Thyroid gland (tissue), 4 donors: ENCODE data around the gene HAVCR1. TPM values are rescaled to one million over a fixed set of nuclear protein-coding genes. Genes with fewer than 3 reads are reported as not detected.
"Not testable (repeated sequence)": the region's sequence is repeated elsewhere in the genome, so short reads cannot be mapped to it uniquely, and the experiment has no call there.

Source experiments
- DNase-seq, 2 donors: peaks; one replicate each; pipeline ENCODE4 v3.0.0-alpha.2; 2019
- H3K27ac ChIP-seq, 3 donors: fragments of 200-600 bp; sonication (generic); 1 replicate in 2 of 3; 2 replicates in 1 of 3; pipeline ENCODE4 v1.5.1; 2016 to 2019; ENCODE audit warnings: mild to moderate bottlenecking in 1 of 3, moderate library complexity in 1 of 3
- H3K27me3 ChIP-seq: fragments of 200-600 bp; sonication (generic); one replicate; pipeline ENCODE4 v1.5.1; 2019
- H3K36me3 ChIP-seq, 2 donors: fragments of 200-600 bp; sonication (generic); one replicate each; pipeline ENCODE4 v1.5.1; 2016 to 2019
- H3K4me1 ChIP-seq, 2 donors: fragments of 200-600 bp; sonication (generic); one replicate each; pipeline ENCODE4 v1.5.1; 2017 to 2019
- H3K4me3 ChIP-seq, 3 donors: fragments of 200-600 bp; sonication (generic); replicated peaks in 1 of 3; 1 replicate in 2 of 3; 2 replicates in 1 of 3; pipeline ENCODE4 v1.5.1; 2016; ENCODE audit warnings: mild to moderate bottlenecking in 1 of 3
- H3K9me3 ChIP-seq: fragments of 200-600 bp; sonication (generic); one replicate; pipeline ENCODE4 v1.5.1; 2017
- CTCF ChIP-seq, 6 experiments: fragments of 200-600 bp in 3 of 6; fragments of 450-650 bp in 3 of 6; sonication (generic) in 3 of 6; IDR thresholded peaks; one replicate each; pipeline ENCODE4 v1.5.1; 2016 to 2019; ENCODE audit warnings: antibody characterized with exemption in 6 of 6, mild to moderate bottlenecking in 2 of 6, inconsistent platforms in 1 of 6, moderate library complexity in 1 of 6
- POLR2A ChIP-seq, 2 donors: fragments of 450-650 bp; IDR thresholded peaks; one replicate each; pipeline ENCODE4 v1.6.1; 2017; ENCODE audit warnings: antibody characterized with exemption in 2 of 2, mild to moderate bottlenecking in 2 of 2, moderate library complexity in 1 of 2
- WGBS, 2 donors: methylation state at CpG; one replicate each; pipeline ENCODE4 v1.1.5; 2017; 5-methylcytosine and 5-hydroxymethylcytosine counted together
- intact Hi-C: fragments of 100-400 bp; cut with DNase I; formaldehyde crosslinking; loops from one replicate; pipeline ENCODE4 v1.15.1; 2023
- total RNA-seq, 4 donors: library from RNA; depleted of rRNA; stranded (reverse); fragments of >200 nt; gene quantifications; one replicate each; pipeline ENCODE4 v1.2.3, GENCODE V29; 2016

Gene HAVCR1
- total RNA-seq, 4 donors from 2014 or later = 0.40 TPM; not detected in 3

- Histone ChIP-seq H3K27me3 (no peaks in the 10 kb centered on the region), H3K4me1 (no peaks in the 10 kb centered on the region), H3K9me3 (no peaks in the 10 kb centered on the region), H3K36me3 (no peaks in the 10 kb centered on the region), H3K27ac (no peak overlapping the region), H3K4me3 (no peak overlapping the region)
- no peak for TF ChIP-seq CTCF (IDR thresholded peaks at IDR 0.05)
- TF ChIP-seq POLR2A (IDR thresholded peaks at IDR 0.05) = no peak
- WGBS, 2 donors = 68 to 79% methylated on average over 4 of the region's 4 CpGs
- peak in 1 of 2 donors; percentile 33 for DNase-seq
- intact Hi-C loops = no loop called here
Observed at GRCh38 chr5:157020511-157021222, 38.2 kb downstream of the HAVCR1 start.

GRCh38 chr5:157020002-157020401, 38.9 kb downstream of the HAVCR1 start:
- no peak overlapping the region for H3K4me3 ChIP-seq
- no peak for TF ChIP-seq CTCF (IDR thresholded peaks at IDR 0.05)
- TF ChIP-seq POLR2A (IDR thresholded peaks at IDR 0.05) = no peak
- no peaks in the 10 kb centered on the region for H3K36me3 ChIP-seq
- DNase-seq = no peak
- no peak overlapping the region for H3K27ac ChIP-seq
- no peaks in the 10 kb centered on the region for H3K9me3 ChIP-seq
- H3K27me3 ChIP-seq = no peaks in the 10 kb centered on the region
- intact Hi-C loops = no loop called here
- no peaks in the 10 kb centered on the region for H3K4me1 ChIP-seq

- H3K4me1 ChIP-seq, H3K36me3 ChIP-seq, H3K9me3 ChIP-seq, intact Hi-C loops, H3K27me3 ChIP-seq, H3K4me3 ChIP-seq, H3K27ac ChIP-seq, DNase-seq: not testable (repeated sequence)
- 88% methylated on average over 10 of the region's 28 CpGs; no CpG with 5 or more reads in 1 of the 2 donors for WGBS, 2 donors
Observed at GRCh38 chr5:157014143-157014542, 44.8 kb downstream of the HAVCR1 start.

GRCh38 chr5:157006262-157006661, 52.7 kb downstream of the HAVCR1 start:
- Histone ChIP-seq H3K9me3 (no peaks in the 10 kb centered on the region), H3K36me3 (no peaks in the 10 kb centered on the region), H3K27me3 (no peaks in the 10 kb centered on the region), H3K27ac (no peak overlapping the region), H3K4me3 (no peak overlapping the region), H3K4me1 (no peaks in the 10 kb centered on the region)
- DNase-seq = no peak
- TF ChIP-seq POLR2A (IDR thresholded peaks at IDR 0.05) (no peak), CTCF (IDR thresholded peaks at IDR 0.05) (no peak)
- intact Hi-C loops = no loop called here
- 76 to 79% methylated on average over 2 of the region's 2 CpGs for WGBS, 2 donors

GRCh38 chr5:157004893-157005551, 53.9 kb downstream of the HAVCR1 start:
- H3K36me3 ChIP-seq = no peaks in the 10 kb centered on the region
- intact Hi-C loops = no loop called here
- no peak for TF ChIP-seq POLR2A (IDR thresholded peaks at IDR 0.05)
- TF ChIP-seq CTCF (IDR thresholded peaks at IDR 0.05) = no peak
- no peaks in the 10 kb centered on the region for H3K27me3 ChIP-seq
- DNase-seq = no peak
- H3K4me1 ChIP-seq = no peaks in the 10 kb centered on the region
- H3K4me3 ChIP-seq = no peak overlapping the region
- no peaks in the 10 kb centered on the region for H3K9me3 ChIP-seq
- no peak overlapping the region for H3K27ac ChIP-seq
